AG09309 (cell line): Measurements from ENCODE around the gene KMT5C.
A peak's percentile ranks its signal among the peaks of the same experiment; 100 is the strongest.

Source experiments
- DNase-seq: peaks from one replicate; pipeline ENCODE4 v3.0.0-alpha.2; 2010; ENCODE audit warnings: low read depth
- H3K4me3 ChIP-seq: 2 replicates; pipeline ENCODE4 v1.5.1; 2011; ENCODE audit warnings: mild to moderate bottlenecking, low read depth, low read length, moderate library complexity; ENCODE audit not compliant: control insufficient read depth
- TF ChIP-seq, protein P1 (sequence below): IDR thresholded peaks from 2 replicates; pipeline ENCODE4 v1.5.1; 2011; ENCODE audit warnings: mild to moderate bottlenecking, low read depth, low read length, inconsistent platforms; ENCODE audit not compliant: insufficient read depth, control insufficient read depth; ENCODE audit errors: missing control alignments

The KMT5C gene

DNA sequence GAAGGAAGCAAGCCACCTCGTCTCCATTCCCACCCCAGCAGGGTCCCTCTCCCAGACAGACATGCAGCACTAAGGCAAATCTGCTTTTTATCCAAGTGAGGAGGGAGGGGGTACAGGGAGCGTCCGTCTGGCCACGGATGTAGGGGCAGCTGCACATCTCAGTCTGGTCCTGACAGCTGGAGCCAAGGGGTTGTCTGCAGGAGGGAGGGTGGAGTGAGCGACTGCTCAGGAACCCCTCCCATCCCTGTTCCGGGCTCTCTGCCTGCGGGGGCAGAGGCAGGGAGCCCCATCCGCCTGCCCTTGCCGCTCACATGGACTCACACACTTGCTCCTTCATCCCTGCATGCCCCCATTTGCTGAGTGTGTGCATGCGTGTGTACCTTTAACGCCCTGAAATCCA, 39.5 kb downstream of the KMT5C start:
- no peak for DNase-seq
- H3K4me3 ChIP-seq, result no peak overlapping the region
- TF ChIP-seq, protein P1, sequence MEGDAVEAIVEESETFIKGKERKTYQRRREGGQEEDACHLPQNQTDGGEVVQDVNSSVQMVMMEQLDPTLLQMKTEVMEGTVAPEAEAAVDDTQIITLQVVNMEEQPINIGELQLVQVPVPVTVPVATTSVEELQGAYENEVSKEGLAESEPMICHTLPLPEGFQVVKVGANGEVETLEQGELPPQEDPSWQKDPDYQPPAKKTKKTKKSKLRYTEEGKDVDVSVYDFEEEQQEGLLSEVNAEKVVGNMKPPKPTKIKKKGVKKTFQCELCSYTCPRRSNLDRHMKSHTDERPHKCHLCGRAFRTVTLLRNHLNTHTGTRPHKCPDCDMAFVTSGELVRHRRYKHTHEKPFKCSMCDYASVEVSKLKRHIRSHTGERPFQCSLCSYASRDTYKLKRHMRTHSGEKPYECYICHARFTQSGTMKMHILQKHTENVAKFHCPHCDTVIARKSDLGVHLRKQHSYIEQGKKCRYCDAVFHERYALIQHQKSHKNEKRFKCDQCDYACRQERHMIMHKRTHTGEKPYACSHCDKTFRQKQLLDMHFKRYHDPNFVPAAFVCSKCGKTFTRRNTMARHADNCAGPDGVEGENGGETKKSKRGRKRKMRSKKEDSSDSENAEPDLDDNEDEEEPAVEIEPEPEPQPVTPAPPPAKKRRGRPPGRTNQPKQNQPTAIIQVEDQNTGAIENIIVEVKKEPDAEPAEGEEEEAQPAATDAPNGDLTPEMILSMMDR, result no peak

DNA sequence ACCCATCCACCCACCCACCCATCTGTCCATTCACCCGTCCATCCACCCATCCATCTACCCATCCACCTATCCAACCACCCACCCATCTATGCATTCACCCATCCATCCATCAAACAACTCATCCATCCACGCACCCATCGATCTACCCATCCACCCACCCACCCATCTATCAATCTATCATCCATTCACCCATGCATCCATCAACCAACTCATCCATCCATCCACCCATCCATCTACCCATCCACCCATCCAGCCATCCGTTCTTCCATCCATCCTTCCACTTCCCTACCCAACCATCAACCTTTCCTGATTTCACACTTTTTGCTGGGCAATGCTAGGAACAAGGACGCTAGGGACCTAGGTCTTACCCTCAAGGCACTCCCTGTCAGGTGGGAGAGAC, 42.3 kb downstream of the KMT5C start:
- no peak overlapping the region for H3K4me3 ChIP-seq
- no peak for DNase-seq
- TF ChIP-seq, protein P1, result no peak

DNA sequence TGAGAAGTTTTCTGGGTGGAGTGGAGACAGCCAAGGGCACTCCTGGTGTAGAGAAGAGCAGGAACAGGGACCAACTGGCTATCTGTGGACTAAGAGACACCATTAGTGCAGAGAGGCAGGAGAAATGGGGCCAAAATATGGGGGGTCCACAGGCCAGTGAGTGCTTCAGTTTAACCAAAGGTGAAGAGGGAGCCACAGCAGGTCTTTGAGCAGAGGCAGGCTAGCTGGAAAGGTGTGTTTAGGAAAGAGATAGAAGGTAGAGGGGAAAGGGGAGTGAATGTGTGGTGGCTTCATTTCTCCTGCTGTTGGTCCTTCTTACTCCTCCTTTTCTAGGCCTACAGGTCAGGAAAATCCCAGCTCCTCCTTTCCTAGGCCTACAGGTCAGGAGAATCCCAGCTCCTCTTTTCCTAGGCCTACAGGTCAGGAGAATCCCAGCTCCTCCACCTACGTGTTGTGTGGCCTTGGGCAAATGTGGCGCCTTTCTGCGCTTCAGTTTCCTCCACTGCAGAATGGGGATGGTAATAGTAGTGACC, 42.9 kb downstream of the KMT5C start:
- TF ChIP-seq, protein P1, result no peak
- H3K4me3 ChIP-seq, result no peak overlapping the region
- DNase-seq, result no peak

DNA sequence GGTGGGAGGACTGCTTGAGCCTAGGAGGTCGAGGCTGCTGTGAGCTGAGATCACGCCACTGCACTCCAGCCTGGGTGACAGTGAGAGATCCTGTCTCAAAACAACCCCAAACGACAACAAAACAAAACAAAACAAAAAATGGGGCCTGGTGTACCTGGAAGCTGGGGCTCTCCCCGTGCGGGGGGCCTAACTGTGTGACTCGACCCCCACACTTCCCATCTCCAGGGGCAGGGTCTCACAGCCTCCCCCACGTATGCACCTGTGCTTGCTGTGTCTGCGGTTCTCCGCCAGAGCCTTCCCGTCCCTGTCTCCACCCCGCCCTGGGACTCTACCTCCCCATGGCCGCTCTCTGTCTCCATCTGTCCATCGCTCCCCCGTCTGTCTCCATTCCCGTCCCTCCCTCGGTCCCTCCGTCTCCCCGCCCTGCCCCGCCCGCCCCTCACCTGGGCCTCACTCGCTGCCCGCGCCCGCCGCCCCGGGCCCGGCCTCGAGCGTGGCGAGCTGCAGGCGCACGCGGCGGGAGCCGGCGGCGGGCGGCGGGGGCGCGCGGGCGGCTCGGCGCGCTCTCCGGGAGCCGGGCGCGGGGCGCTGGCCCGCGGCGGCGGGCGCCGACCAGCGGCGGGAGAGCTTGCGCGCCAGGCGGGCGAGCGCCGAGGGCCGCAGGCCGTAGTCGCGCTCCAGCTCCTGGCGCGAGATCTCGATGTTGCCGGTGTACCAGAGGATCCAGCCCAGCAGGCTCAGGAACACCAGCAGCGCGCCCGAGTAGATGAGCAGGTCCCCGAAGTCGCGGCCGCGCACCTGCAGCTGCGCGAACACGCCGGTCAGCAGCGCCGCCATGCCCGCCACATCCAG, 43.8 kb downstream of the KMT5C start:
- H3K4me3 ChIP-seq, result peak overlapping the region; percentile 43
- TF ChIP-seq, protein P1, result no peak
- DNase-seq, result no peak

DNA sequence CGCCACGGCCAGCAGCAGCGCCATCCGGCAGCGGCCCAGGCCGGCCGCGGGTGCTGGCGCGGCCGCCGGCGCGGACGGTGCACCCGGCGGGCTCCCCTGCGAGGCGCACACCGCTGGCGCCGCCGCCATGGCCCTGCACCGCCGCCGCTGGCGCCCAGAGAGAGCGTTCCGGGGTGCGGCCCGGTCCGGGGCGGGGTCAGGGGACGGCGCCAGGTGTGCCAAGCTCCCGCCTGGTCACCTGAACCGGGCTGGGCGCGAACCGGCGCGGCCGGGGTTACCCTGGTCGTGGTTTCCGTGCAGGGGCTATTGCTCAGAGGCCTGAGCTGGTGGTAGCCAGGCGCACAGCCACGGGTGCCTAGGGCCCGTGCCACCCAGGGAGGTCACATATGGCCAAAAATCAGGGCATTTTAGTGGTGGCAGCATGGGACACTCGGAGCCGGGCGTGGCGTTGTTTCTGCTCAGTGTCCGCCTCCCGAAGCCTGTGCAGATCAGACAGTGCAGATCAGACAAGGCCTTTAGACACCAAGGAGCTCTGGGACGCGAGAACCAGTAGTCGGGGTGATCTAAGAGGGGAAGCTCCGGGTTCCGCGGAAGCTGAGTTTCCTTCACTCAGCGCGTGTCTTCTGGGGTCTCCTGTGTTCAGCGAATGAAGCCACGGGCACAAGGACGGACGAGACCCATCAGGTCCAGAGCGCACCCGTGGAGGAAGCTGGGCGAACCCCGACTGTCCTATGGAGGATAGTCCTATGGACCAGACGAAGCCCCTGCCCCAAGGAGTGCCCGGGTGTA, 44.6 kb downstream of the KMT5C start, which contains the start of gene TMEM238:
TSS of gene TMEM238 (minus strand) at position 162 of the 789 bp plus-strand sequence. CDS start at position 129, 33 bp downstream.
- DNase-seq, result no peak
- TF ChIP-seq, protein P1, result no peak
- H3K4me3 ChIP-seq, result peak within 1 kb of the TSS; percentile 45

DNA sequence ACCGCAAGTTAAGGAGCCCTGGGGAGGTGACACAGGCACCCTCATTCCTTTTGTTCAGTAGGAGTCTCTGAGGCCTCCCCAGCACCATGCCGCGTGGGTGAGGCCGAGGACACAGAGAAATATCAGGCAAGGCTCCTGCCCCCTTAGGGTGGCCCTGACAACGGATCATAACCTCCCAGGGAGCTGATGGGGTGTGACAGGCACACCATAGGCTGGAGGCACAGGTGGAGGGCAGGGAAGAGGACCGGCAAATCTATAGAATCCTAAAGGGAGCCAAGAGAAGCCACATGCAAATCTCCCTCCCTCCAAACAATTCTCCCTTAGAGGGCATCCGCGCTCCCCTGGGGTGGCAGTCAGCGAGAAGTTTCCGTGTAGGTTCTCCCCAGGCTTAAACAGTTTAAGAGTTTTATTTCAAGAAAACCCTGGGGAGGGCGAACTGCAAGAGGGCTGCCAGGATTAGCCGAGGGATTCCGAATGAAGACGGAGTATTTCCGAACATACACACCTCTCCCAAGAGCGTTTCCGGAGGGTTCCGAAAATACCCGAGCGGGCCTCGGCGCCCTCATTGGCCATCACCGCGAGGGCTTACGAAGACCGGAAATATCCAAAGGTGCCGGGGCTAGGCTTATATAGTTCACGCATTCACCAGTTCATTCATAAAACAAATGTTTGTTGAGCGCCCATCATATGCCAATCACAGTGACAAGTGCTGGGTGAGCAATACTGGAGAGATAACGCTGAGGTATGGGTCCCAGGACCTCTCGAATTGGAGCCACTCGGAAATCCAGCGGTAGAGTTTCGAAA, 45.4 kb downstream of the KMT5C start:
- H3K4me3 ChIP-seq, result peak overlapping the region; percentile 45
- TF ChIP-seq, protein P1, result no peak
- peak; percentile 79 for DNase-seq
